ENCODE data around the gene CDYL2. TPM values are rescaled to one million over a fixed set of nuclear protein-coding genes. Genes with fewer than 3 reads are reported as not detected.

The CDYL2 gene
- total and polyA plus RNA-seq, 11 donors, result 0.80 to 8.6 (median 3.5) TPM

DNA sequence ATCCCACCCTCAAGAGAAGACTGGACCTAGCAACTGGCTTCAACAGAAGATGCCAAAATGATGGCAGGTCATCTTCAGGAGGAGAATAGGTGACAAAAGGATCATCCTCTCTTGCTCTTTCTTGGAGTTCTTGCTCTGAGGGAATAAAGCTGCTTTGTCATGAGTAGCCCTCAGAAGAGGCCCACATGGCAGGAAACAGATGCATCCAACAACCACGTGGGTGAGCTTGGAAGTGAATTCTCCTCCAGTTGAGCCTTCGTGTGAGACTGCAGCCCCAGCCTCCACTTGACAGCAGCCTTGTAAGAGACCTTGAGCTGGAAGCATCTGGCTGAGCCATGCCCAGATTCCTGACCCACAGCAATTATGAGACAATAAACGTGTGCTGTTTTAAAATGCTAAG lies 176.1 kb downstream of the CDYL2 start:
- intact Hi-C loops (cut with DNase I), result no loop called here
- ATAC-seq, result no peak

GRCh38 chr16:80627108-80627507 lies 177.3 kb downstream of the CDYL2 start:
- H3K36me3 ChIP-seq, result peaks cover 0 to 8% (median 0%) of the 10 kb centered on the region in 9 donors
- no peak for TF ChIP-seq POLR2A (IDR thresholded peaks at IDR 0.05)
- TF ChIP-seq CTCF (IDR thresholded peaks at IDR 0.05), result no peak
- 46 to 61% (median 53%) methylated on average over 1 of the region's 1 CpG for WGBS, 4 donors
- intact Hi-C loops (cut with DNase I), result no loop called here
- DNase-seq (no peak), ATAC-seq (no peak)
- no peak overlapping the region for H3K27ac ChIP-seq
- no peak overlapping the region for H3K4me3 ChIP-seq
- no peaks in the 10 kb centered on the region for H3K27me3 ChIP-seq
- H3K9me3 ChIP-seq, result peaks cover 0 to 28% (median 0%) of the 10 kb centered on the region in 12 donors
- H3K4me1 ChIP-seq, result peaks cover 0 to 3% (median 0%) of the 10 kb centered on the region in 12 donors

More for the DNA sequence above, 176.1 kb downstream of the CDYL2 start:
- TF ChIP-seq POLR2A (IDR thresholded peaks at IDR 0.05), result no peak
- no peak for TF ChIP-seq CTCF (IDR thresholded peaks at IDR 0.05)
- Histone ChIP-seq H3K4me1 (peaks cover 0 to 3% (median 0%) of the 10 kb centered on the region in 12 donors), H3K27ac (no peak overlapping the region), H3K4me3 (no peak overlapping the region), H3K27me3 (no peaks in the 10 kb centered on the region), H3K9me3 (peaks cover 0 to 31% (median 0%) of the 10 kb centered on the region in 12 donors), H3K36me3 (peaks cover 0 to 17% (median 0%) of the 10 kb centered on the region in 9 donors)
- DNase-seq, result no peak
- 48 to 60% (median 59%) methylated on average over 3 of the region's 3 CpGs for WGBS, 4 donors

DNA sequence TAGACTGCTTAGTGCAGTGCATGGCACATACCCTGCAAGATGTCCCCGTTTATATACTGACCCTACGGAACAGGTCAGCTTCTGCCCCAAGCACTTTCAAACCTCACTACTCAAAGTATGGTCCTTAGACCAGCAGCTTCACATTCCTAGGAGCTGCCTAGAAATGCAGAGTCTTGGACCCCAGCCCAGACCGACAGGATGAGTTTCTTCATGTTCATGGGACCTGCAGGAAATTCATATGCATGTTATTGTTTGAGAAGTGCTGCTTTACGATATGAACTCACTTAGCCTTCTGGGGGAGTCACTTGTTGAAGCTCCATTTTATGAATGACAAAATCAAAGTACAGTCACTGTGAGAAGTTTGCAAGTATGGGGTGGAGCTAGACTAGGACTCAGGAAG lies 181.0 kb downstream of the CDYL2 start:
- DNase-seq, result no peak
- no peak for TF ChIP-seq CTCF (IDR thresholded peaks at IDR 0.05)
- TF ChIP-seq POLR2A (IDR thresholded peaks at IDR 0.05), result no peak
- Histone ChIP-seq H3K27ac (no peak overlapping the region), H3K27me3 (no peaks in the 10 kb centered on the region), H3K9me3 (peaks cover 0 to 24% (median 0%) of the 10 kb centered on the region in 12 donors), H3K4me3 (no peak overlapping the region), H3K36me3 (peaks cover 0 to 20% (median 0%) of the 10 kb centered on the region in 9 donors), H3K4me1 (peaks cover 0 to 3% (median 0%) of the 10 kb centered on the region in 12 donors)
- intact Hi-C loops (cut with DNase I), result no loop called here
- WGBS, 4 donors, result 44 to 64% (median 58%) methylated on average over 4 of the region's 4 CpGs
- ATAC-seq, result no peak

DNA sequence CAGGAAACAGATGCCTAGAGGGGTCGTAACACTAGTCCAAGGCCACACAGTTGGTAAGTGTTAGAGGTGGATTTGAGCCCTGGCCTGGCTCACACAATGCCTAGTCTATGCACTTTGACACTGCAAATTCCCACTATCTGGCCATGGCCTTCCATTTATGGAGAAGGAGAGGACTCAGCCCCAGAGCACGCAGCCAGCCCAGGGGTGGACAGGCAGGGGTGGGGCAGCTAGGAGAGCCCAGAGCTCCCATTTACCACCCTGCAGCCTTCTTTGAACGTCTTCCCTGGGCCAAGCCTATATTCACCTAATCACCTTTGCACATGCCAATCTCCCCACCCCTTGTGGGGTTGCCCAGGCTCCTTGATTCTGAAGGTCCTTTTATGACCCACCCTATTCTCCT lies 182.4 kb downstream of the CDYL2 start:
- Histone ChIP-seq H3K27me3 (no peaks in the 10 kb centered on the region), H3K27ac (no peak overlapping the region), H3K36me3 (peaks cover 0 to 15% (median 0%) of the 10 kb centered on the region in 9 donors), H3K4me1 (peaks cover 0 to 3% (median 0%) of the 10 kb centered on the region in 12 donors), H3K9me3 (peaks cover 0 to 20% (median 0%) of the 10 kb centered on the region in 12 donors), H3K4me3 (no peak overlapping the region)
- TF ChIP-seq POLR2A (IDR thresholded peaks at IDR 0.05) (no peak), CTCF (IDR thresholded peaks at IDR 0.05) (no peak)
- intact Hi-C loops (cut with DNase I), result no loop called here
- 74 to 93% (median 84%) methylated on average over 2 to 3 of the region's 3 CpGs for WGBS, 4 donors
- no peak for ATAC-seq
- no peak for DNase-seq
